Right lobe of liver (tissue), 6 donors: ENCODE data around the gene NIPSNAP2. TPM values are rescaled to one million over a fixed set of nuclear protein-coding genes. Genes with fewer than 3 reads are reported as not detected.

Source experiments
- ATAC-seq, 4 donors: fragments of 200-7000 bp; cut with Tn5 transposase; one replicate each; pipeline ENCODE4 v1.9.1; 2020; ENCODE audit warnings: mild to moderate bottlenecking in 4 of 4, moderate library complexity in 4 of 4
- DNase-seq, 3 donors: peaks; one replicate each; pipeline ENCODE4 v3.0.0-alpha.2; 2020
- H3K27ac ChIP-seq, 3 donors: fragments of 200-600 bp; one replicate each; pipeline ENCODE4 v1.8.0; 2022
- H3K27me3 ChIP-seq, 2 donors: fragments of 200-600 bp; one replicate each; pipeline ENCODE4 v1.8.0; 2022
- H3K36me3 ChIP-seq, 4 donors: fragments of 200-600 bp; sonication (generic) in 1 of 4; one replicate each; pipeline versions ENCODE4 v1.5.1 to v1.8.0; 2017 to 2022; ENCODE audit warnings: control low read depth in 1 of 4
- H3K4me1 ChIP-seq, 4 donors: fragments of 200-600 bp; sonication (generic) in 1 of 4; one replicate each; pipeline versions ENCODE4 v1.5.1 to v1.8.0; 2017 to 2022; ENCODE audit warnings: control low read depth in 1 of 4
- H3K4me3 ChIP-seq, 3 donors: fragments of 200-600 bp; one replicate each; pipeline ENCODE4 v1.8.0; 2022
- H3K9me3 ChIP-seq, 4 donors: fragments of 200-600 bp; sonication (generic) in 1 of 4; one replicate each; pipeline versions ENCODE4 v1.5.1 to v1.8.0; 2017 to 2022; ENCODE audit warnings: control low read depth in 1 of 4
- CTCF ChIP-seq, 4 donors: fragments of 200-600 bp in 3 of 4; fragments of 450-650 bp in 1 of 4; IDR thresholded peaks; one replicate each; pipeline versions ENCODE4 v1.5.1 to v1.8.0; 2016 to 2022; ENCODE audit warnings: antibody characterized with exemption in 4 of 4, mild to moderate bottlenecking in 2 of 4
- POLR2A ChIP-seq: fragments of 450-650 bp; IDR thresholded peaks from one replicate; pipeline ENCODE4 v1.6.1; 2017; ENCODE audit warnings: antibody characterized with exemption, mild to moderate bottlenecking
- WGBS: methylation state at CpG from one replicate; pipeline ENCODE4 v1.1.6; 2018; ENCODE audit warnings: low coverage, low lambda C conversion rate; ENCODE audit not compliant: insufficient coverage; ENCODE audit errors: missing lambda C conversion rate; 5-methylcytosine and 5-hydroxymethylcytosine counted together
- intact Hi-C, 2 donors: fragments of 100-400 bp; cut with DNase I; formaldehyde crosslinking; loops; one replicate each; pipeline versions ENCODE4 v1.11.2 to v1.14.1; 2022
- total RNA-seq, 6 experiments: library from RNA; depleted of rRNA in 2 of 6; stranded (reverse); fragments of >200 nt in 2 of 6; fragmentation: NEBNext Ultra II Directional in 3 of 6; extraction: Animal tissue kit (Norgen Biotek cat#: 25700) in 3 of 6; gene quantifications; one replicate each; pipeline versions ENCODE4 v1.1.0 to v1.2.4, GENCODE V29; 2016 to 2023
- donor health status: DM: no; HTN: yes; CAD: no.
- donor health status: DM: no; HTN: no; CAD: no.
- donor health status: DM: no; HTN: no; CAD: no.
- donor health status: DM: no; HTN: yes; CAD: no.
- donor health status: DM: no; HTN: yes; CAD: no.

Gene NIPSNAP2
- total RNA-seq, 6 experiments from 2014 or later = 7.0 to 15.9 (median 10.3) TPM

- Histone ChIP-seq H3K4me3 (no peak overlapping the region), H3K36me3 (no peaks in the 10 kb centered on the region), H3K27me3 (no peaks in the 10 kb centered on the region), H3K4me1 (peaks cover 0 to 16% (median 3%) of the 10 kb centered on the region in 4 donors), H3K9me3 (no peaks in the 10 kb centered on the region), H3K27ac (no peak overlapping the region)
- no peak for ATAC-seq
- intact Hi-C loops = no loop called here
- 77% methylated on average over 7 of the region's 7 CpGs for WGBS
- DNase-seq = no peak
- TF ChIP-seq POLR2A (no peak), CTCF (IDR thresholded peaks at IDR 0.05) (no peak)
Measured at GRCh38 chr7:55970561-55970960, 6.2 kb downstream of the NIPSNAP2 start.

GRCh38 chr7:55970978-55971377 lies 6.6 kb downstream of the NIPSNAP2 start:
- no peak for ATAC-seq

GRCh38 chr7:55973747-55974250 lies 9.4 kb downstream of the NIPSNAP2 start:
- intact Hi-C loops = no loop called here

More at GRCh38 chr7:55970978-55971377, 6.6 kb downstream of the NIPSNAP2 start:
- Histone ChIP-seq H3K36me3 (no peaks in the 10 kb centered on the region), H3K4me3 (no peak overlapping the region), H3K4me1 (peaks cover 0 to 12% (median 2%) of the 10 kb centered on the region in 4 donors), H3K27ac (no peak overlapping the region), H3K9me3 (no peaks in the 10 kb centered on the region), H3K27me3 (no peaks in the 10 kb centered on the region)
- 78% methylated on average over 2 of the region's 8 CpGs for WGBS
- intact Hi-C loops = no loop called here
- no peak for DNase-seq
- TF ChIP-seq CTCF (IDR thresholded peaks at IDR 0.05) (no peak), POLR2A (no peak)

GRCh38 chr7:55975988-55976633 lies 11.7 kb downstream of the NIPSNAP2 start:
- no peak for TF ChIP-seq CTCF (IDR thresholded peaks at IDR 0.05)
- TF ChIP-seq POLR2A = no peak
- Histone ChIP-seq H3K27ac (no peak overlapping the region), H3K4me1 (no peaks in the 10 kb centered on the region), H3K9me3 (no peaks in the 10 kb centered on the region), H3K4me3 (no peak overlapping the region), H3K36me3 (peaks cover 0 to 15% (median 9%) of the 10 kb centered on the region in 4 donors), H3K27me3 (no peaks in the 10 kb centered on the region)
- 72% methylated on average over 7 of the region's 7 CpGs for WGBS
- ATAC-seq = no peak
- intact Hi-C loops = no loop called here
- DNase-seq = no peak

More at GRCh38 chr7:55973747-55974250, 9.4 kb downstream of the NIPSNAP2 start:
- H3K36me3 ChIP-seq = peaks cover 0 to 7% (median 3%) of the 10 kb centered on the region in 4 donors
- H3K27me3 ChIP-seq = no peaks in the 10 kb centered on the region
- H3K4me1 ChIP-seq = no peaks in the 10 kb centered on the region
- TF ChIP-seq CTCF (IDR thresholded peaks at IDR 0.05) (no peak), POLR2A (no peak)
- no peaks in the 10 kb centered on the region for H3K9me3 ChIP-seq
- no peak overlapping the region for H3K27ac ChIP-seq
- no peak for DNase-seq
- no peak overlapping the region for H3K4me3 ChIP-seq
- WGBS = 98% methylated on average over 5 of the region's 7 CpGs
- no peak for ATAC-seq
